SK-N-SH (cell line): Measurements from ENCODE around the gene SLC41A3.

Experiments
- CHD2 ChIP-seq: fragments of 150-350 bp; IDR thresholded peaks from 2 replicates; pipeline ENCODE4 v1.6.1; 2018; ENCODE audit warnings: low read length; ENCODE audit not compliant: partially characterized antibody
- ELF1 ChIP-seq: IDR thresholded peaks from 2 replicates; pipeline ENCODE4 v1.4.0; 2012
- POLR2AphosphoS5 ChIP-seq: IDR thresholded peaks from 2 replicates; pipeline ENCODE4 v1.6.1; 2012; ENCODE audit warnings: low read depth, low read length
- SIN3A ChIP-seq: IDR thresholded peaks from 2 replicates; pipeline ENCODE4 v1.6.1; 2012; ENCODE audit warnings: low read depth, mild to moderate bottlenecking, low read length, moderate library complexity, borderline replicate concordance
- TAF1 ChIP-seq: IDR thresholded peaks from 2 replicates; pipeline ENCODE4 v1.6.1; 2012; ENCODE audit warnings: low read depth, mild to moderate bottlenecking, low read length, moderate library complexity, borderline replicate concordance
- TF ChIP-seq, protein P1 (sequence below): IDR thresholded peaks from 2 replicates; pipeline ENCODE4 v1.4.0; 2012; ENCODE audit warnings: low read depth
- TF ChIP-seq, protein P2 (sequence below): IDR thresholded peaks from 2 replicates; pipeline ENCODE4; 2012

DNA sequence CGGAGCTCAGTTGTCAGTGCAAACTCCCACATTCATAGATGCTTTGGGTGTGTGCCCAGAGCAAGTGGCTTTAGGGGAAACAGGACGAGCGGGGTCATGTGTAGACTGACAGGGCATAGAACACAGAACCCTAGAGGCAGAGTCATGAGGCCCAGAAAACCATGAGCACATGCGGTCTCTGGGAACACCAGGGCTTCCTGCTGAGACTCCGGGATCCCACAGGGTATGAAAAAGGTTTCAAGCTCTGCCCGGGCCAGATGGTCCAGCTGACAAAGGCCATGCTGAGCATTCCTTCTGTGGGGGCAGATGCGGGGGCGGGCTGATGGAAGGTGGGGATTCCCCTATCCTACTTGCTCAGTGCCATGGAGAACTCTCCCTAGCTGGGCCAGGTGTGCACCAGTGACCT lies 70.2 kb downstream of the SLC41A3 start:
- TF ChIP-seq CHD2 (no peak), ELF1 (no peak), POLR2AphosphoS5 (no peak), SIN3A (no peak), TAF1 (no peak)
- TF ChIP-seq, protein P1, sequence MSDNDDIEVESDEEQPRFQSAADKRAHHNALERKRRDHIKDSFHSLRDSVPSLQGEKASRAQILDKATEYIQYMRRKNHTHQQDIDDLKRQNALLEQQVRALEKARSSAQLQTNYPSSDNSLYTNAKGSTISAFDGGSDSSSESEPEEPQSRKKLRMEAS: no peak
- TF ChIP-seq, protein P2, sequence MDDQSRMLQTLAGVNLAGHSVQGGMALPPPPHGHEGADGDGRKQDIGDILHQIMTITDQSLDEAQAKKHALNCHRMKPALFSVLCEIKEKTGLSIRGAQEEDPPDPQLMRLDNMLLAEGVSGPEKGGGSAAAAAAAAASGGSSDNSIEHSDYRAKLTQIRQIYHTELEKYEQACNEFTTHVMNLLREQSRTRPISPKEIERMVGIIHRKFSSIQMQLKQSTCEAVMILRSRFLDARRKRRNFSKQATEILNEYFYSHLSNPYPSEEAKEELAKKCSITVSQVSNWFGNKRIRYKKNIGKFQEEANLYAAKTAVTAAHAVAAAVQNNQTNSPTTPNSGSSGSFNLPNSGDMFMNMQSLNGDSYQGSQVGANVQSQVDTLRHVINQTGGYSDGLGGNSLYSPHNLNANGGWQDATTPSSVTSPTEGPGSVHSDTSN: no peak
